Fibroblast of lung (primary cell): ENCODE data around the gene HAUS1. TPM values are rescaled to one million over a fixed set of nuclear protein-coding genes. Genes with fewer than 3 reads are reported as not detected.

Experiments used
- DNase-seq, 2 donors: peaks; one replicate each; pipeline versions ENCODE4 v3.0.0 to v3.0.0-alpha.2; 2010; ENCODE audit warnings: low read depth in 2 of 2
- H2AFZ ChIP-seq: 2 replicates; pipeline ENCODE4 v1.5.1; 2012; ENCODE audit warnings: low read length, control low read depth, inconsistent platforms
- H3K27ac ChIP-seq: 2 replicates; pipeline ENCODE4 v1.5.1; 2011; ENCODE audit warnings: low read length, control low read depth; ENCODE audit not compliant: insufficient read depth
- H3K27me3 ChIP-seq: 2 replicates; pipeline ENCODE4 v1.5.1; 2011; ENCODE audit warnings: mild to moderate bottlenecking, low read length; ENCODE audit not compliant: control insufficient read depth, insufficient read depth
- H3K36me3 ChIP-seq: 2 replicates; pipeline ENCODE4 v1.5.1; 2011; ENCODE audit warnings: low read length; ENCODE audit not compliant: control insufficient read depth, insufficient read depth
- H3K4me1 ChIP-seq: 2 replicates; pipeline ENCODE4 v1.5.1; 2011; ENCODE audit warnings: low read length; ENCODE audit not compliant: control insufficient read depth, insufficient read depth; ENCODE audit errors: extremely low read depth
- H3K4me2 ChIP-seq: 2 replicates; pipeline ENCODE4 v1.5.1; 2011; ENCODE audit warnings: low read length, control low read depth; ENCODE audit not compliant: insufficient read depth; ENCODE audit errors: extremely low read depth
- H3K4me3 ChIP-seq, 4 experiments: fragments of 200-600 bp in 1 of 4; sonication (generic) in 1 of 4; replicated peaks in 1 of 4; 2 replicates each; pipeline ENCODE4 v1.5.1; 2011 to 2016; ENCODE audit warnings: low read length in 4 of 4, low read depth in 3 of 4, mild to moderate bottlenecking in 3 of 4, control low read depth in 2 of 4, inconsistent platforms in 1 of 4, mixed read lengths in 1 of 4; ENCODE audit not compliant: insufficient read depth in 1 of 4; ENCODE audit errors: control extremely low read depth in 1 of 4
- H3K79me2 ChIP-seq: 2 replicates; pipeline ENCODE4 v1.5.1; 2012; ENCODE audit warnings: mild to moderate bottlenecking, low read length, inconsistent platforms; ENCODE audit not compliant: control insufficient read depth, insufficient read depth
- H3K9ac ChIP-seq: 2 replicates; pipeline ENCODE4 v1.5.1; 2011; ENCODE audit warnings: mild to moderate bottlenecking, low read length, control low read depth; ENCODE audit not compliant: insufficient read depth
- H3K9me3 ChIP-seq: 2 replicates; pipeline ENCODE4 v1.5.1; 2012; ENCODE audit warnings: low read depth, low read length; ENCODE audit not compliant: control insufficient read depth, insufficient read depth
- H4K20me1 ChIP-seq: 2 replicates; pipeline ENCODE4 v1.5.1; 2011; ENCODE audit warnings: low read length; ENCODE audit not compliant: control insufficient read depth, insufficient read depth; ENCODE audit errors: extremely low read depth
- CTCF ChIP-seq, 2 donors: IDR thresholded peaks in 1 of 2; conservative IDR thresholded peaks in 1 of 2; 1 replicate in 1 of 2; 2 replicates in 1 of 2; pipeline ENCODE4 v1.5.1; 2011 to 2012; ENCODE audit warnings: low read length in 2 of 2, control low read depth in 1 of 2, inconsistent platforms in 1 of 2, low read depth in 1 of 2, mild to moderate bottlenecking in 1 of 2
- EZH2 ChIP-seq: IDR thresholded peaks from 2 replicates; pipeline ENCODE4 v1.5.1; 2012; ENCODE audit warnings: low read length, control low read depth, mild to moderate bottlenecking; ENCODE audit errors: missing control alignments
- polyA plus RNA-seq, 2 donors: library from polyadenylated mRNA; depleted of rRNA in 1 of 2; stranded (reverse) in 1 of 2; unstranded in 1 of 2; fragments of >200 nt; gene quantifications; 2 replicates each; pipeline ENCODE4 v1.2.1, GENCODE V29; 2011 to 2012; ENCODE audit warnings: missing spikeins in 1 of 2
- total RNA-seq: library from RNA; depleted of rRNA; stranded (reverse); fragments of >200 nt; gene quantifications from 2 replicates; pipeline ENCODE4 v1.2.1, GENCODE V29; 2014

The HAUS1 gene
- total and polyA plus RNA-seq, 2 donors (not counting 1 experiment from before 2014, with no cell fraction given), result 25.4 to 52.8 TPM

- Histone ChIP-seq H3K4me1 (peaks cover 3% of the 10 kb centered on the region), H2AFZ (no peak overlapping the region), H3K4me3 (no peak overlapping the region), H3K79me2 (peaks cover 67% of the 10 kb centered on the region), H3K27ac (no peak overlapping the region), H3K27me3 (no peaks in the 10 kb centered on the region), H3K4me2 (no peak overlapping the region), H3K36me3 (peaks cover 9% of the 10 kb centered on the region), H3K9ac (no peak overlapping the region), H3K9me3 (no peaks in the 10 kb centered on the region), H4K20me1 (peaks cover 1% of the 10 kb centered on the region)
- DNase-seq, result no peak
- TF ChIP-seq CTCF (conservative IDR thresholded peaks at IDR 0.05 in 1 of 2, IDR thresholded peaks at IDR 0.05 in 1 of 2; ENCODE audit: low read depth in 1 of 2, low read length in 2 of 2) (no peak), EZH2 (no peak)
These were observed 8.7 kb upstream of the HAUS1 start for GRCh38 chr18:46095532-46095931.

GRCh38 chr18:46096651-46097300 is 7.4 kb upstream of the HAUS1 start:
- H2AFZ ChIP-seq, result no peak overlapping the region
- TF ChIP-seq CTCF (conservative IDR thresholded peaks at IDR 0.05 in 1 of 2, IDR thresholded peaks at IDR 0.05 in 1 of 2; ENCODE audit: low read depth in 1 of 2, low read length in 2 of 2), result no peak
- no peak for TF ChIP-seq EZH2
- peaks cover 4% of the 10 kb centered on the region for H3K36me3 ChIP-seq
- H3K4me2 ChIP-seq, result peak overlapping the region; percentile 78
- peak overlapping the region; percentile 64 to 95 (median 88) for H3K4me3 ChIP-seq
- peak overlapping the region; percentile 83 for H3K27ac ChIP-seq
- H3K9me3 ChIP-seq, result no peaks in the 10 kb centered on the region
- H3K27me3 ChIP-seq, result no peaks in the 10 kb centered on the region
- peaks cover 3% of the 10 kb centered on the region for H3K4me1 ChIP-seq
- H4K20me1 ChIP-seq, result no peaks in the 10 kb centered on the region
- H3K9ac ChIP-seq, result no peak overlapping the region
- H3K79me2 ChIP-seq, result peaks cover 57% of the 10 kb centered on the region
- peak in 1 of 2 donors; percentile 20 for DNase-seq

GRCh38 chr18:46097431-46097800 is 6.8 kb upstream of the HAUS1 start:
- Histone ChIP-seq H3K9me3 (no peaks in the 10 kb centered on the region), H3K9ac (peak overlapping the region; percentile 78), H2AFZ (no peak overlapping the region), H4K20me1 (no peaks in the 10 kb centered on the region), H3K79me2 (peaks cover 52% of the 10 kb centered on the region), H3K36me3 (peaks cover 4% of the 10 kb centered on the region), H3K27ac (peak overlapping the region; percentile 83), H3K4me3 (peak overlapping the region; percentile 64 to 95 (median 88)), H3K27me3 (no peaks in the 10 kb centered on the region), H3K4me1 (peaks cover 3% of the 10 kb centered on the region), H3K4me2 (peak overlapping the region; percentile 78)
- no peak for DNase-seq
- TF ChIP-seq CTCF (conservative IDR thresholded peaks at IDR 0.05 in 1 of 2, IDR thresholded peaks at IDR 0.05 in 1 of 2; ENCODE audit: low read depth in 1 of 2, low read length in 2 of 2) (no peak), EZH2 (no peak)
